Kidney glomerular epithelial cell (primary cell): ENCODE measurements around the gene VWA8.
"Not testable (repeated sequence)": the region's sequence is repeated elsewhere in the genome, so short reads cannot be mapped to it uniquely, and the experiment has no call there.

Experiments
- DNase-seq: peaks from one replicate; lab custom pipeline; 2025; lab: John Stamatoyannopoulos, UW

VWA8 gene

DNA sequence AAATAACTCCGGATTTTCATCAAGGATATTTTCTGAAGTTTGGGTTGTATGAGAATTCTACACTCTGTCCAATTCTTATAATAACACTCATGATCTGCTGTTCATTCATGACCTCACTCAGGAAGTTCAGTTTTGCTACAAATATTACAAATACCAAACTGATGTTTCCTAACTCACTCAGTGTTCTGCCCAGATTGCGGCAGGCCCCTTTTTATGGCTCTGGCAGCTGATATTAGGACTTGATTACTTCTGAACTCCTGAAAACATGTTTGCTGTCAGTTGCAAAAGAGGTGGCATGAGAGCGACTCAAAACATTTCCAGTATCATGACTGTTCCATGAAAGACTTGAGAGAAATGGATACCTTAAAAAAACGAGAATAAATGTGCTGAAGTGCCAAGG lies 315.6 kb downstream of the VWA8 start:
- DNase-seq = peak; percentile 43

DNA sequence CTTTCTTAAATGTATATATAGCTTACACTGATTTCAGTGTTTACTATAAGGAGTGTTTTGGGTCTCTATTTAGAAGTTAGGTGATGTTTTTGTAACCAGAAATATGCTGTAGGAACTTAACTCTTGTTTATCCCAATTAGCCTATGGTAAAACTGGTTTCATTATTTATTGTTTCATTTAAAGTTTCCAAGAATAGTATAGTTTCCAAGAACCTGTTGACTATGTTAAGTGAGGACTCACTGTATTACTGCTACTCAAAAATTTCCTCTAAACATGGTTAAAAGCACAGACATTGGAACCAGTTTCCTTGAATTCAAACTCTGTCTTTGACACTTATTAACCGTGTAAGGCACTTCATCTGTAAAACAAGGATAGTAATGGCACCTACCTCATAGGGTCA lies 316.2 kb downstream of the VWA8 start:
- no peak for DNase-seq

DNA sequence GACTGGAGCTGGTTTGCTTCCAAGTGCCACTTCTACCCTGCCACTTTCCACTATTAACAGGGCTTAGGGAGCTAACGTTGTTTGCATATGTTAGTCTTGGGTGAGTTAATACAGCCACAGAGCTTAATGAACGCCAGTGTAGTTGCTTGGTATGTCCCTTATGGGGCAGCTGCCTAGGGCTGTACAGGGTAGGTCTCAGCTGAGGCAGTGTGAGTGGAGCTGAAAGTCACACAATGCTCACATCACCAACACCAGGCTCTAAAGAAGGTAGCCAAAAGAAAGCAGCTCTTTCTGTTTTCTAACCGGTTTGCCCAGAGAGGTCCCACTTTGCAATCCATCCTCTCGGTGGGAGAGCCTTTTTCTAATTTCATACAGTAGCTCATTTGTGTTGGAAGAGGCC lies 317.4 kb downstream of the VWA8 start:
- no peak for DNase-seq

DNA sequence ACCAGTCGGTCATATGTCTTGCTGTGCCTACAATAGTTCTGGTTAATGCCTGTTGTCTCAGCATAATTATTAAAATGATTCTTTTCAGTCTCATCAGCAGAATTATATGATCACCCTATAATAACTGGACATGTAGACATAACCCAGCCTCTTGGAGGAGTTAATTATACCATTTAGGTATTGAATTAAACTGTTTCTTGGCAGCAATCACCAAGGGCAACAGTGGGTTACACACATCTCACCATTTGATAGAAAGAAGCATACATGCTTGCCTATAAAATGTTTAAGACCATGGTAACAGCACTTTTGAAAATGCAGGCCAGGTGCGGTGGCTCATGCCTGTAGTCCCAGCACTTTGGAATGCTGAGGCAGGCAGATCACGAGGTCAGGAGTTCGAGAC lies 318.9 kb downstream of the VWA8 start:
- DNase-seq = no peak

DNA sequence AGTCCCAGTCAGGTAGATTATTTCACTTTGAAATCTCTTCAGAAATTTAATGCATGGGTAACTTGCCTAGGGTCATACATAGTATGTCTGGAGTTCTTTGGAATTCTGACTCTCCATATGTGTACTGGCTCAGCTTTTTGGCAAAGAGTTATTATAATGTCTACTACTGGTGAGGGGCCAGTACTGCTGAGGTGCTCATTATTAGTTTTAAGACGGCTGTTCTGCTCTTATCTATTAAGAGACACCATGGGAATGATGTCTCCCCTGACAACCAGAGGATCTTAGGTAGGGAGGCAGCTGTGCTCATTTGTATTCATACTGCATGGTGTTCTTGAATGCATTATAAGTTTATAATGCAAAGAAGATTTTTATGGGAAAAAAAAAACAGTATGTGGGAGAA lies 319.5 kb downstream of the VWA8 start:
- DNase-seq = no peak

DNA sequence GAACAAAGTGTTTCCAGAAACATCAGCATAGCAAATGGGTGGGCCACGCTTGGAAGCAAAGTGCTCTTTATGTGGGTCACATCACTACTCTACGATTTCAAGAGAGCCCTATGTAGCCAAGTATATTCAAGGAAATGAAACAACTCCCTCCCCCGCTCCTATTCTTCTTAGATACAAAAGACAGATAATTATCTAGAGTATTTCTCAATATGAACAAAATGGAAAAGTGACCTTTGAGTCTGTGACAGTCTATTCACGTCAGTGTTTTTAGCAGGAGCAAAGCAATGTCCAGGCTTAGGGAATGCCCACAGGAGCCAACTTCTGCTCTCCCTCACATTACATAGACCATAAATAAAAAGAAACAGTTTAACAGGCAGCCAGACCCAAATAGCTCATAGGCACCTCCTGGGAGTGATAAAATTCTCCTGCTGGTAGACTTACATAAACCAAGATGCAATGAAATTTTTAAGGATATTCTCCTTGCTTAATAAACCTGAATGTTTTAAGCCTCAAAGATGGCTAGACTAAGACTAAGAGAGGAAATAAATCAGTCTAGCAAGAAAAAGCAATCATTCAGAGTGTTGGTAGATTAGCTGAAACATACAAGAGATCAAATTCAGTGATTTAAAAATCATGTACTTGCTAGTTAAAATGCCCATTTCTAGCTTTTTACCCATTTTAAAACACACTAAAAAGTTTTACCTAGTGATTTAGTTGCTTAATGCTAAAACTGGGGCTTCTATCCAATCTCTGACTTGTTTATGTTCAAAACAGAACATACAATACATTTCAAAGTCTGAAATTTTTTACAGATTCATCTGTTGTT lies 320.7 kb downstream of the VWA8 start:
- no peak for DNase-seq

DNA sequence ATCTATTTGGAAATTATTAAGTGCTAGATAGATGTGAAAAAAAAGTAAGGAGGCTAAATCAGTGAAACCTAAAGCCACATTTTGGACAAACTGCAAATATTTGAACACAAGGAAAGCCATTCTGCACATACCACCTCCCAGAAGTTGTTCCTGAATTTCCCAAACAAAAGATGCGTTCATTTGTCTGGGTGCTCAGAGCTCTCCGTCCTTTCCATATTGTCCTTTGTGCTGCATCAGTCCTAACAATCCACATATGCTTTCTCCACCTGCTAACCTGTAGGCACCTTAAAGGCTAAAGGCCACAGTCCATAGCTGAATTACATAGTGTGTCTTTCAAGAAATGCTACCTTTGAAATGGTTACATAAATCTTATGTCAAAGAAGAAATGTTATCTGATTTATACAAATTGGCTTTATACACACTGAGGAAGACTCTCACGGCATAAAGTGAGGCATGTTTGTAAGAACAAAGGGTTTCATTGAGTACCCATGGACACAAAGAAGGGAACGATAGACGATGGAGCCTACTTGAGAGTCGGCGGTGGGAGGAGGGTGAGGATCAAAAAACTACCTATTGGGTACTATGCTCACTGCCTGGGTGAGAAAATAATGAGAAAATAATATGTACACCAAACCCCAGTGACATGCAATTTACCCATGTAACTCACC lies 321.5 kb downstream of the VWA8 start:
- DNase-seq = no peak

DNA sequence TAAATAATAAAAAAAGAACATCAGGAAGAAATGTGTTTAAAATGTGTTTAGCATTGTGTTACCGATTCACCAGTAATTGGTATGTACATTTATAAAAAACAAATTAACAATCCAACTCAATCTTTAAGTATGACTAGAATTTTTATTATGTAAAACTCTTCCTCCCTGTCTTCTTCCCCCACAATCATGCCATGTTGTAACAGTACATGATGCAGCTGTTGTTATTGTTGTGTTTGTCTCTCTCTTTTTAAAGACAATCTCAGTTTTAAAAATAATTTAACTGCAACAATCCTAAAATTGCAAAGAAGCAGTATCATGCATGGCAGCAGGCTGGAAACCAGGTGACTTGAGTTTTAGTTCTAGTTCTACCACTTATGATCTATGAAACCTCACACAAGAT lies 323.3 kb downstream of the VWA8 start:
- no peak for DNase-seq

DNA sequence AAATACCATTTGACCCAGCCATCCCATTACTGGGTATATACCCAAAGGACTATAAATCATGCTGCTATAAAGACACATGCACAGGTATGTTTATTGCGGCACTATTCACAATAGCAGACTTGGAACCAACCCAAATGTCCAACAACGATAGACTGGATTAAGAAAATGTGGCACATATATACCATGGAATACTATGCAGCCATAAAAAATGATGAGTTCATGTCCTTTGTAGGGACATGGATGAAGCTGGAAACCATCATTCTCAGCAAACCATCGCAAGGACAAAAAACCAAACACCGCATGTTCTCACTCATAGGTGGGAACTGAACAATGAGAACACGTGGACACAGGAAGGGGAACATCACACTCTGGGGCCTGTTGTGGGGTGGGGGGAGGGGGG lies 323.9 kb downstream of the VWA8 start:
- DNase-seq = not testable (repeated sequence)

DNA sequence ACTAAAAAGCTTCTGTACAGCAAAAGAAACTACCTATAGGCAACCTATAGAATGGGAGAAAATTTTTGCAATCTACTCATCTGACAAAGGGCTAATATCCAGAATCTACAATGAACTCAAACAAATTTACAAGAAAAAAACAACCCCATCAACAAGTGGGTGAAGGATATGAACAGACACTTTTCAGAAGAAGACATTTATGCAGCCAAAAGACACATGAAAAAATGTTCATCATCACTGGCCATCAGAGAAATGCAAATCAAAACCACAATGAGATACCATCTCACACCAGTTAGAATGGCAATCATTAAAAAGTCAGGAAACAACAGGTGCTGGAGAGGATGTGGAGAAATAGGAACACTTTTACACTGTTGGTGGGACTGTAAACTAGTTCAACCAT lies 324.3 kb downstream of the VWA8 start:
- not testable (repeated sequence) for DNase-seq

DNA sequence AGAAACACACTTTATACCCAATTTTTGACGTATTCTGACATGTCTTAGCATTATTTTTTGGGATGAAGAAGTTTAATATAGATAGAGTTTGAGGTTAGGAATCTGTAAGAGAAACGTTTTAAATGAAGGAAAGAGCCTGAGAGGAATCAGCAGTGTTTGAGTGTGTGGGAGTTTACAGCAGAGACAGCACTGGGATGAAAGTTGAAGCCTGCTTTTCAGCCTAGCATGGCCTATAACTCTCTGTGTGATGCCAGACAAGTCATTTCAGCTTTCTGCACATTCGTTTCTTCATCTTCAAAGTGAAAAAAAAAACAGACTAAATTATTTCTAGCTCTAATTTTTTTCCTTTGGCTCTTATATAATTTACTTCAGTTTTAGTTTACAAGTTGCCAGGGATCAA lies 326.5 kb downstream of the VWA8 start:
- DNase-seq = no peak

DNA sequence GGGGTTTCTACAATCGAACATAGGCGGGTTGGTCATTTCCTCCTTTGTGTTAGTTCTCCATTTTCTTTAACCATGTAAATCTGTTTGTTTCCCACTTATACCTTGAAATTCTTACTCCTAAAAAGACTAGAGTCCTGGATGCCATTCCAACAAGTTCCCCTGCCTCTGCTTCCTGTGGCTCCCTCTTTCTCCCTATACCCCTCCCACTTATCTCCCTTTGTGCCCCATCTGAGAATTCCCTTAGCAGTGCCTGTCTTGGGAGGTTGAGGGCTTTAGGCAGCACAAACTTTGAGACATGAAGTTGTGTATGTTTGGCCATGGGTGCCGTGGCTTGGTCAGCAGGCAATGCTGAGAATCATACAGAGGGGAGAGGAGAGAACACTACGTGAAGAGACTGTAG lies 327.1 kb downstream of the VWA8 start:
- no peak for DNase-seq

DNA sequence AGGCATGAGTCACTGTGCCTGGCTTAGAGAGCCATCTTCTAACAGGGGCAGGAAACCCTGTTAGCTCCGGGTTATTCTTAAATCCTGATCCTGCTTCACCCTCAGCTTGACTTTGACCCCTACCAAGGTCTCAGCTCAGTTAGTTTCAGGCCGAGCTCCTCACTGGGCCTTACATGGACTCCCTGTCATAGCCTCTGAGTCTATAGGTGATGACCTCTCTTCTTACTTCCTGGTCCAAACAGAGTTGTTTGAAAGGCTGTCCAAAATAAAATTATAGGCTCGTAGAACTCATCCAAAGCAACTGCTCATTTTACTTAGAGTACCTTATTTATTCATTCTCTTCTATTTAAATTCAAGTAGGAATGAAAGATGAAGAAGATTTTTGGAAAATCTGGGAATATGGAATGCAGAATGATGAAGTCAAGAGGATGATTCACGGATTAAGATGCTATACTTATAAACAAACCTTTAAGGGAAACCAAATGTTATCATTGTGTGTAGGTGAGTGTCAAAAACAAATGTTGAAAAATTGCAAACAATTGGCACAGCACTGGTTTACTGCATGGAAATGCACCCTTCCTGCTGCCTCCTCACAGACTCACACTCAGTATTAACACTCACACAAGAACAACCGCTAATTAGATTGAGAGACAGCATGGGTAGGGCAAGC lies 329.5 kb downstream of the VWA8 start:
- DNase-seq = no peak

DNA sequence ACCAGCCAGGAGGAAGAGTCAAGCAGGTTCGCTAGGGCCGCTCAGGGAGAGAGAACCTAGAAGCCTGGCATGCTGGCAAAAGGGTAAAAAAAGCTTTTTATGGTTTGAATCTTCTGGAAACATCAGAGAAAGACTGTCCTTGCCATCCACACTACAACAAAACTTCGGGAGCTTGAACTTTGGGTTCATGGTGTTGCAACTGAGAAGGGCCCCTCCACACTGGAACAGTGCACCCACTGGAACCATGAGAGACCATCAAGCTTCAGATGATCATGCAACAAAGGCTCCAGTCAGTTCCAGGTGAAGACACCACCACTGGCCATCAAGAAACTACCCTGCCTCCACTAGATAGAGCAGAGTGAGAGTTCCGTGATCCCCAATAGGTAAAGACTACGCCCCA lies 333.5 kb downstream of the VWA8 start:
- no peak for DNase-seq

DNA sequence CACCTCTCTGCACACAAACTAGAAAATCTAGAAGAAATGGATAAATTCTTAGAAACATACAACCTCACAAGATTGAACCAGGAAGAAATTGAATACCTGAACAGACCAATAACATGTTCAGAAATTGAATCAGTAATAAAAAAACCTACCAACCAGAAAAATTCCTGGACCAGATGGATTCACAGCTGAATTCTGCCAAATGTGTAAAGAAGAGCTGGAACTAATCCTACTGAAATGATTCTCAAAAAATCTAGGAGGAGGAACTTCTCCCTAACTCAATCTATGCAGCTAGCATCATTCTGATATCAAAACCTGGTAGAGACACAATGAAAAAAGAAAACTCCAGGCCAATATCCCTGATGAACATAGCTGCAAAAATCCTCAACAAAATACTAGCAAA lies 336.9 kb downstream of the VWA8 start:
- no peak for DNase-seq

DNA sequence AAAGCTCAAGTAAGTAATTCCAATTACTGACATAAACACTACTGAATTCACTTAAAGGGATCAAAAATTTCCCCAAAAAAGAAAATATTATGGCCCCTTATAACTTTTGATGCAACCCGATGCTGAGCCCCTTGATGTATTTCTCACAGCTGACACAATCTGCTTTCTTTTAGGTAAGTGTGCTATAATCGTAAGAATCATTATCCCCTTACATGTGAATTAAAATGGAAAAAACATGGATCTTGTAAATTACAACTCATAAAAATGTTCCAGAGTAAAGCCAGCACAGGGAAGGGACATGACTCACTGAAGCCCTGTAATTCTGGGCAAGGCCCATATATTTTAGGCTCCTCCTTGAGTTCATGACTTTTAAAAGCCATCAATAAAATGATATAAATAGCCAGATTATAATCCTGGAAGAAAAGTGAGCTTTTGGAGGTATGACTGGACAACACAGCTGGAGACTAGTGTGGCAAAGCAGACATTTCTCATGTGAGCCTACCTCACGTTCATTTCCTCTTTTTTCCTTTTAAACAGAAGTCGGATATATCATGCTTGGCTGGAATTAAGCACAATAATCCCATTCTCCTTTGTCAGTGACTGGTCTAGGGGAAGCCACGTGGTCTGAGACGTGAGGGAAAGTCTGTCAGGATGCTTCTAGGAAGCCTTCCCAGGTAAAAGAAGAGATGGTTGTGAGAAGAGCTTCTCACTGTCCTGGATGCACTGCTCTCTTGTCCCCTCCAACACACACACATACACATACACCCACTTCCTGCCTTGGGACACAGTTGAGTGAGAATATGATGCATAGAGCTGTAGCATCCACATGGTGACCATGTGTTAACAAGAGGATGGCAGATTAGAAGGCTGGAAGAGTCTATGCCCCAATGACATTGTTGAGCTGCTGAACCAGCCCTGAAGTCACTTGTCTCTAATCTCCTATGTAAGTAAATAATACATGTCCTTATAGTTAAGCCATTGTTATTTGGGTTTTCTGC lies 338.2 kb downstream of the VWA8 start:
- DNase-seq = no peak

DNA sequence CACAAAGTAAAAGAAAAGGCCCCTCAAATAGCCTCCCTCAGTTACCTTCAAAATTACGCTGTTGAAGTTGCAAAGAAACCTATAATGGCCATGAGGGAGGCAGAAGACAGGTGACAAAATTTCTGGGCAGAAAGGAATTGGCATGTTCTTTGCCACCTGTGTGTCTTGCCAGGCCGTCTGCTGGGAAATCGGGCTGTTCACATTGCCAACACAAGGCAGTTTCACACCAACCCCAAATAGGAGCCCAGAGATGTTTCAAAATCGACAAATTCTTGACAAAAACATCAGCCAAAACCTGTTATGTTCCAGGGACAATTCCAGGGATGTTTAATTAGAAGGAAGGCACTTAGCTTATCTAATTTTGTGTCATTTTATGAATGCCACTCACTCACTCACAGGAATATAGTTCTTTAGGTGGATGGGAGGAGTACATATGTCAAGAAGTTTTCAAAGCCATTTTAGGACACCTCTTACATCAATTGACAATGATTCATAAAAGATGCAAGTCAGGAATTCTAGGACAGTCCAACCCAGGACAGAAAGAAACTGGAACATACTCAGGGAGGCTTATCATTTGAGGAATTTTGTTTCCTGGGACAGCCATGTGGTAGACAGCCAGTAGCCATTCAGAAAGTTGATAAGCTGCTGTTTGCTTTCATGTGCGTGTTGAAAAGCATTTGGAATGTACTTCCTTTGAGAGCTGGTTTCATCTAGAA lies 339.0 kb downstream of the VWA8 start:
- DNase-seq = no peak

DNA sequence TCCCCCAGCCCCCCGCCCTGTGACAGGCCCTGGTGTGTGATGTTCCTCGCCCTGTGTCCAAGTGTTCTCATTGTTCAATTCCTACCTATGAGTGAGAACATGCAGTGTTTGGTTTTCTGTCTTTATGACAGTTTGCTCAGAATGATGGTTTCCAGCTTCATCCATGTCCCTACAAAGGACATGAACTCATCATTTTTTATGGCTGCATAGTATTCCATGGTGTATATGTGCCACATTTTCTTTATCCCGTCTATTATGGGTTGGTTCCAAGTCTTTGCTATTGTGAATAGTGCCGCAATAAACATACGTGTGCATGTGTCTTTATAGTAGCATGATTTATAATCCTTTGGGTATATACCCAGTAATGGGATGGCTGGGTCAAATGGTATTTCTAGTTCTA lies 343.3 kb downstream of the VWA8 start:
- not testable (repeated sequence) for DNase-seq

DNA sequence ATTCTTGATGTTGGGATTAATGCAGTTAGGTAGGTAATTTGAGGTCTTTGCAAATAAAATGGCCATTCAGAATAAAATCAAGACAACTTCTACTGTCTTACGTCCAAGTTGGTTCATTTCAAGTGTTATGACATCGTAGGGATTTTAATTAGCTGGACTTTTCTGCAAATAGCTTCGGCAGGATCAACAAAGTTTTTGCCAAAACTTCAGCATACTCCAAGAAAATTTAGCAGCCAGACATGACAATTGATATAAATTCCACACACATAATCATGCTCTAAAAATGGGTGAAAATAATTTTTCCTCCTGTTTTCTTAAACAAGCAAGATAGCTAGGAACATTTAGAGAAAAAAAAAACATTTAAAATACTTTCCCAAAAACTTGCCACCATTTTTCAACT lies 344.8 kb downstream of the VWA8 start:
- DNase-seq = no peak

DNA sequence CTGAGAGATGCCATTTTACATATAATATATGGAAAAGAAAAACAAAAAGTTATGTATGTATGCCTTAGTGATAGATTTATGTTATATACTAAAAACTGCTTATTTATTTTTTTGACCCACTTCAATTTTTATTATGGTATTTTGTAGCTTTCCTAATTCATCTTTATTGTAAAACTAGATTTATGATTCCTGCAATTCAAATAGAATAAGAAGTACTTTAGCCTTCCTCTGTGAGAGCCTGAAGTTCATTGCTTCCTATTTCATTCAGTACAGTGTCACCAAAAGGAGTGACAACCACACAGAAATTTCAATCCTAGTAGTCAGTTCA lies 345.4 kb downstream of the VWA8 start:
- no peak for DNase-seq
